Liver (tissue), 3 donors: ENCODE measurements around the gene VPS11.

Experiments used
- ATF3 ChIP-seq: IDR thresholded peaks from 2 replicates; pipeline ENCODE4 v1.6.1; 2016; ENCODE audit warnings: antibody characterized with exemption
- CTCF ChIP-seq: fragments of 150-350 bp; IDR thresholded peaks from 2 replicates; pipeline ENCODE4 v1.5.1; 2017; ENCODE audit warnings: improper control_type of control experiment, low read depth, low read length; ENCODE audit not compliant: missing input control
- FOXA2 ChIP-seq: IDR thresholded peaks from 2 replicates; pipeline ENCODE4 v1.6.1; 2016; ENCODE audit warnings: antibody characterized with exemption
- GABPA ChIP-seq, 2 donors: IDR thresholded peaks in 1 of 2; conservative IDR thresholded peaks in 1 of 2; 2 replicates each; pipeline ENCODE4 v1.6.1; 2016; ENCODE audit warnings: antibody characterized with exemption in 2 of 2, mild to moderate bottlenecking in 1 of 2, moderate library complexity in 1 of 2
- HNF4A ChIP-seq, 2 donors: conservative IDR thresholded peaks; 2 replicates each; pipeline ENCODE4 v1.6.1; 2016; ENCODE audit warnings: antibody characterized with exemption in 2 of 2, mild to moderate bottlenecking in 2 of 2
- JUND ChIP-seq, 2 donors: IDR thresholded peaks; 2 replicates each; pipeline ENCODE4 v1.6.1; 2016; ENCODE audit warnings: antibody characterized with exemption in 2 of 2
- MAX ChIP-seq: IDR thresholded peaks from 2 replicates; pipeline ENCODE4 v1.6.1; 2016; ENCODE audit warnings: antibody characterized with exemption
- REST ChIP-seq: IDR thresholded peaks from 2 replicates; pipeline ENCODE4 v1.6.1; 2016; ENCODE audit warnings: antibody characterized with exemption, mild to moderate bottlenecking
- SP1 ChIP-seq: IDR thresholded peaks from 2 replicates; pipeline ENCODE4 v1.6.1; 2018; ENCODE audit warnings: antibody characterized with exemption, mild to moderate bottlenecking
- TAF1 ChIP-seq: conservative IDR thresholded peaks from 2 replicates; pipeline ENCODE4 v1.6.1; 2016; ENCODE audit warnings: antibody characterized with exemption, mild to moderate bottlenecking
- YY1 ChIP-seq: IDR thresholded peaks from 2 replicates; pipeline ENCODE4 v1.6.1; 2016; ENCODE audit warnings: antibody characterized with exemption, mild to moderate bottlenecking
- ZBTB33 ChIP-seq: IDR thresholded peaks from 2 replicates; pipeline ENCODE4 v1.6.1; 2016; ENCODE audit warnings: antibody characterized with exemption
- donor health status: healthy.
- donor health status: healthy.

- no peak for TF ChIP-seq GABPA (IDR thresholded peaks at IDR 0.05 in 1 of 2, conservative IDR thresholded peaks at IDR 0.05 in 1 of 2)
- TF ChIP-seq CTCF = no peak
- TF ChIP-seq MAX = no peak
- no peak for TF ChIP-seq TAF1
- TF ChIP-seq ZBTB33 = no peak
- no peak for TF ChIP-seq ATF3
- TF ChIP-seq REST = no peak
- no peak for TF ChIP-seq SP1
- no peak for TF ChIP-seq HNF4A (conservative IDR thresholded peaks at IDR 0.05)
- TF ChIP-seq YY1 = no peak
- TF ChIP-seq JUND (IDR thresholded peaks at IDR 0.05) = no peak
- no peak for TF ChIP-seq FOXA2
Measured at GRCh38 chr11:119085437-119085847, 17.8 kb downstream of the VPS11 start.
